GM18505 (cell line): ENCODE data around the gene CCDC184.
A peak's percentile ranks its signal among the peaks of the same experiment; 100 is the strongest.
"Not testable (repeated sequence)": the region's sequence is repeated elsewhere in the genome, so short reads cannot be mapped to it uniquely, and the experiment has no call there.

ENCODE experiments used
- ATAC-seq: cut with Tn5 transposase; IDR thresholded peaks from one replicate; pipeline ENCODE4 v1.9.1; 2021; ENCODE audit not compliant: unreplicated experiment
- POLR2A ChIP-seq: IDR thresholded peaks from 4 replicates; pipeline ENCODE4 v1.6.1; 2011; ENCODE audit warnings: borderline replicate concordance; ENCODE audit not compliant: insufficient read depth, insufficient read length; ENCODE audit errors: extremely low read depth

CCDC184 gene

GRCh38 chr12:48183091-48183875, at the start of gene CCDC184:
TSS of gene CCDC184 (plus strand) at chr12:48183644. CDS start at chr12:48184123, 479 bp downstream.
- peak; percentile 60 for ATAC-seq
- no peak for TF ChIP-seq POLR2A

DNA sequence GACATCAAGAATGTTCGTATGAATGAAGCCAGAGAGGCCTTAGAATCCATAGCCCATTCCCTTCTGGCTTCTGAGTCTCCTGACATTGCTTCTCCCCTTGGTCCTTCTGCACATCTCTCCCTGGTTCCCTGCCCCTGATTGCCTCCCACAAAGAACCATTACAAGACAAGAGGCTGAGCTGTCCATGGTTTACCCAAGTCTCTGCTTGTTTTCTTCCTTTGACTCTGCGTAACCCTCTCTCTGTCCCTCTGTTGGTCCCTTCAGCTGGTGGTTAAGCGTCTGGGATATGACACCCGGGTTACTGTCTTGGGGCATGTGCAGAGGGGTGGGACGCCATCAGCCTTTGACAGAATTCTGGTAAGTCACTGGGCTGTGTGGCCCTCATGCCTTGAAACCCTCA, 48.4 kb upstream of the CCDC184 start:
- ATAC-seq = no peak
- no peak for TF ChIP-seq POLR2A

- TF ChIP-seq POLR2A = no peak
- ATAC-seq = no peak
These were observed 40.4 kb upstream of the CCDC184 start for GRCh38 chr12:48142818-48143674.

DNA sequence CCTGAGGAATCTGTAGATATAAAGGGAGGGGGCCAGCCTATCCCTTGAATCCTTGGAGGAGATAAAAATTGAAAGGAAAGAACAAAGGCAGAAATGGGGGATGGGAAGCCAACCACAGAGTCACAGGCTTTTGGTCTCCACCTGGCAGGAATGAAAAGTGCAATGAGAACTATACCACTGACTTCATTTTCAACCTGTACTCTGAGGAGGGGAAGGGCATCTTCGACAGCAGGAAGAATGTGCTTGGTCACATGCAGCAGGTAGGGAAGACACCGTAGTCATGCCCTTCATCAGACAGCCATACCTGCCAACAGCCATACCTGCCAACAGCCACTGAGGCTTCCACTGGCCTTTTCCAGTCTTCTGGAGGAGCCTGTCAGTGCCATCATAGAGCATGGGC, 39.5 kb upstream of the CCDC184 start:
- TF ChIP-seq POLR2A = no peak
- no peak for ATAC-seq

GRCh38 chr12:48145981-48146380, 37.5 kb upstream of the CCDC184 start:
- no peak for ATAC-seq
- TF ChIP-seq POLR2A = no peak

- ATAC-seq = no peak
- TF ChIP-seq POLR2A = no peak
These were observed 32.2 kb upstream of the CCDC184 start for GRCh38 chr12:48151103-48151771.

DNA sequence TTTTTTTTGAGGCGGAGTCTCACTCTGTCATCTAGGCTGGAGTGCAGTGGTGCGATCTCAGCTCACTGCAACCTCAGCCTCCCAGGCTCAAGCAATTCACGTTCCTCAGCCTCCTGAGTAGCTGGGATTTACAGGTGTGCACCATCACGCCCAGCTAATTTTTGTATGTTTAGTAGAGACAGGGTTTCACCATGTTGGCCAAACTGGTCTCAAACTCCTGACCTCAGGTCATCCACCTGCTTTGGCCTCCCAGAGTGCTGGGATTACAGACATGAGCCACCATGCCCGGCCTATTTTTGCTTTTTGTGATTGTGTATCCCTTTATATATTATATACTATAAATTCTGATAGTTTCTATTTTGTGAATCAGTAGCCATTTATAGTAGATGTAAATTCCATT, 27.7 kb upstream of the CCDC184 start:
- ATAC-seq = not testable (repeated sequence)

DNA sequence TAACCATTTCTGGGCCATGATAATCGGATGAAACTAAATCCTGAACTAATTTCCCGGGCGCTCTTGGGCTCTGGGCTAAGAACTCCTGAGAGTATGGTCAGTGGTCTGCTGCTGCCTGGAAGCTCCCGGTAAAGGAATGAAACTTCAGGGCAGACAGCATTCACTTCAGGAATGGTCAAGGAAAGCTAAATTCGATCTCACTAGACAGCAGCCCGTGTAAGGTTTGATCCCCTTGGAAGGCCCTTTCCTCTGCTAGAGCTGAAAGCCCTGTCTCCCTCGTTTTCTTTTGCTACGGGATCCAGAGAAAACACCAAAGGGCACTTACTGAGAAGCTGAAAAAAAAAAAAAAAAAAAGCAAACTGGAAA, 26.8 kb upstream of the CCDC184 start:
- no peak for TF ChIP-seq POLR2A
- ATAC-seq = no peak

- ATAC-seq = peak; percentile 80
- TF ChIP-seq POLR2A = peak; percentile 84
These were observed 26.2 kb upstream of the CCDC184 start, which contains the start of gene ASB8 for GRCh38 chr12:48157018-48157888. TSS of gene ASB8 (minus strand) at chr12:48157515. CDS start at chr12:48153496, 4,019 bp downstream.

GRCh38 chr12:48157889-48158370, 25.5 kb upstream of the CCDC184 start:
- no peak for ATAC-seq

DNA sequence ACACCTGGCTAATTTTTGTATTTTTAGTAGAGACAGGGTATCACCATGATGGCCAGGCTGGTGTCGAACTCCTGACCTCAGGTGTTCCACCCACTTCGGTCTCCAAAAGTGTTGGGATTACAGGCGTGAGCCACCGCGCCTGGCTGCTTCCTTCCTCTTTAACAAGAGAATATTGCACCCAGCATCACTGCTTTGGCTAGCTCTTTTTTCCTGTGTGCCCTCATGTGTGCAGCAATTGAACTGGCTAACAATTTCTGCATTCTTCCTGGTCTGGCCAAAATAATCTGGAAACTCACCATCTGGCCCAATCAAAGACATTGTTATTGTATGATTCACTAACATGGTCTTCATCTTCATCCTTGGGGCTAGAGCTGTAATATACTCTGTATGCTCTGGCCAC, 23.4 kb upstream of the CCDC184 start:
- no peak for ATAC-seq

More at GRCh38 chr12:48157889-48158370, 25.5 kb upstream of the CCDC184 start:
- no peak for TF ChIP-seq POLR2A

GRCh38 chr12:48160807-48161206, 22.6 kb upstream of the CCDC184 start:
- ATAC-seq = no peak
- no peak for TF ChIP-seq POLR2A

More for the DNA sequence above, 23.4 kb upstream of the CCDC184 start:
- TF ChIP-seq POLR2A = no peak
